Stimulated activated naive CD8-positive, alpha-beta T cell treated with anti-CD3 and anti-CD28 coated beads, Interleukin-15, Interleukin-2, amounts not matched to agents 100 ng/mL and 50 ng/mL, for 24 hours (primary cell): ENCODE measurements around the gene FCHO2.
"Not testable (repeated sequence)": the region's sequence is repeated elsewhere in the genome, so short reads cannot be mapped to it uniquely, and the experiment has no call there.

Experiments
- H3K27ac Mint-ChIP-seq: one replicate; pipeline ENCODE4 v1.8.0; 2021; ENCODE audit warnings: mild to moderate bottlenecking, mixed read lengths
- H3K27me3 Mint-ChIP-seq: one replicate; pipeline ENCODE4 v1.8.0; 2021; ENCODE audit warnings: mixed read lengths
- H3K36me3 Mint-ChIP-seq: one replicate; pipeline ENCODE4 v1.8.0; 2021; ENCODE audit warnings: low read depth, mixed read lengths
- H3K4me1 Mint-ChIP-seq: one replicate; pipeline ENCODE4 v1.8.0; 2021; ENCODE audit warnings: low read depth, mixed read lengths
- H3K4me3 Mint-ChIP-seq: one replicate; pipeline ENCODE4 v1.8.0; 2021; ENCODE audit warnings: mild to moderate bottlenecking, mixed read lengths
- H3K9me3 Mint-ChIP-seq: one replicate; pipeline ENCODE4 v1.8.0; 2021; ENCODE audit warnings: mixed read lengths

The FCHO2 gene

DNA sequence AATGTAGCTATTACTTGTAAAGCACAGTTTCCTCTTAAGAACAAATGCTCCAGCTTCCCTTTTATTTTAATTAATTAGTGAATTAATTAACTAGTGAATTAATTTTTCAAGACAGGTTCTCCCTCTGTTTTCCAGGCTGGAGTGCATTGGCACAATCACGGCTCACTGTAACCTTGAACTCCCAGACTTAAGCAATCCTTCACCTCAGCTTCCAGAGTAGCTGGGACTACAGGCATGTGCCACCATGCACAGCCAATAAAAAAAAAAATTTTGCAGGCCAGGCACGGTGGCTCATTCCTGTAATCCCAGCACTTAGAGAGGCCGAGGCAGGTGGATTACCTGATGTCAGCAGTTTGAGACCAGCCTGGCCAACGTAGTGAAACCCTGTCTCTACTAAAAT lies 44.1 kb downstream of the FCHO2 start:
- no peaks in the 10 kb centered on the region for H3K9me3 Mint-ChIP-seq
- no peak overlapping the region for H3K27ac Mint-ChIP-seq
- no peaks in the 10 kb centered on the region for H3K4me1 Mint-ChIP-seq
- no peaks in the 10 kb centered on the region for H3K36me3 Mint-ChIP-seq
- H3K4me3 Mint-ChIP-seq = no peak overlapping the region
- no peaks in the 10 kb centered on the region for H3K27me3 Mint-ChIP-seq

DNA sequence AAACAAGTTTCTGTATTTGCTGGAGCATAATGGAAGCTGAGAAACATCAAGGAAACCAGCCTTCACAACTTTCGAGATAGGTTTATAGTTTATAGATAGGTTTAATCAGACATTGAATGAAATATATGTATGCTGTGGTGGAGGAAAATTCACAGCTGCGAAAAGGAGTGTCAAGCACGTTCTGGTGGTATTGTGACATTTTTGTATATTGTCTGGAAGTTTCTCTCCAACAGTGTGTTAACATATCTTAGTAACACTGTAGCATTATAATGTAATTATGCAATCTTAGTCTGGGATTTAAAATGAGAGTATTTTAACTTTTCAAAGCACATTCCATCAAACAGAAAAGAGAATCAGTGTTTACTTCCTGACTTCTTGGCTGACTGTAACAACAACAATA lies 50.0 kb downstream of the FCHO2 start:
- H3K9me3 Mint-ChIP-seq = no peaks in the 10 kb centered on the region
- no peaks in the 10 kb centered on the region for H3K4me1 Mint-ChIP-seq

GRCh38 chr5:73007051-73007450 lies 51.2 kb downstream of the FCHO2 start:
- H3K4me1 Mint-ChIP-seq = no peaks in the 10 kb centered on the region
- no peak overlapping the region for H3K27ac Mint-ChIP-seq
- no peaks in the 10 kb centered on the region for H3K27me3 Mint-ChIP-seq
- no peaks in the 10 kb centered on the region for H3K36me3 Mint-ChIP-seq
- no peak overlapping the region for H3K4me3 Mint-ChIP-seq
- no peaks in the 10 kb centered on the region for H3K9me3 Mint-ChIP-seq

More for the DNA sequence above, 50.0 kb downstream of the FCHO2 start:
- H3K4me3 Mint-ChIP-seq = no peak overlapping the region
- H3K27me3 Mint-ChIP-seq = no peaks in the 10 kb centered on the region
- no peak overlapping the region for H3K27ac Mint-ChIP-seq
- H3K36me3 Mint-ChIP-seq = no peaks in the 10 kb centered on the region

GRCh38 chr5:73008831-73009230 lies 53.0 kb downstream of the FCHO2 start:
- H3K27ac Mint-ChIP-seq = no peak overlapping the region

GRCh38 chr5:73011612-73012011 lies 55.8 kb downstream of the FCHO2 start:
- H3K9me3 Mint-ChIP-seq, H3K4me1 Mint-ChIP-seq, H3K4me3 Mint-ChIP-seq, H3K27ac Mint-ChIP-seq, H3K36me3 Mint-ChIP-seq, H3K27me3 Mint-ChIP-seq: not testable (repeated sequence)

More at GRCh38 chr5:73008831-73009230, 53.0 kb downstream of the FCHO2 start:
- H3K4me3 Mint-ChIP-seq = no peak overlapping the region
- H3K4me1 Mint-ChIP-seq = no peaks in the 10 kb centered on the region
- no peaks in the 10 kb centered on the region for H3K9me3 Mint-ChIP-seq
- no peaks in the 10 kb centered on the region for H3K36me3 Mint-ChIP-seq
- H3K27me3 Mint-ChIP-seq = no peaks in the 10 kb centered on the region

- no peak overlapping the region for H3K4me3 Mint-ChIP-seq
Observed at GRCh38 chr5:73018892-73019291, 63.1 kb downstream of the FCHO2 start.

GRCh38 chr5:73019766-73020165 lies 63.9 kb downstream of the FCHO2 start:
- Mint-ChIP-seq H3K4me1 (no peaks in the 10 kb centered on the region), H3K36me3 (no peaks in the 10 kb centered on the region), H3K9me3 (no peaks in the 10 kb centered on the region), H3K27ac (no peak overlapping the region), H3K27me3 (no peaks in the 10 kb centered on the region), H3K4me3 (no peak overlapping the region)

More at GRCh38 chr5:73018892-73019291, 63.1 kb downstream of the FCHO2 start:
- H3K9me3 Mint-ChIP-seq = no peaks in the 10 kb centered on the region
- H3K36me3 Mint-ChIP-seq = no peaks in the 10 kb centered on the region
- H3K27ac Mint-ChIP-seq = no peak overlapping the region
- no peaks in the 10 kb centered on the region for H3K4me1 Mint-ChIP-seq
- H3K27me3 Mint-ChIP-seq = no peaks in the 10 kb centered on the region

DNA sequence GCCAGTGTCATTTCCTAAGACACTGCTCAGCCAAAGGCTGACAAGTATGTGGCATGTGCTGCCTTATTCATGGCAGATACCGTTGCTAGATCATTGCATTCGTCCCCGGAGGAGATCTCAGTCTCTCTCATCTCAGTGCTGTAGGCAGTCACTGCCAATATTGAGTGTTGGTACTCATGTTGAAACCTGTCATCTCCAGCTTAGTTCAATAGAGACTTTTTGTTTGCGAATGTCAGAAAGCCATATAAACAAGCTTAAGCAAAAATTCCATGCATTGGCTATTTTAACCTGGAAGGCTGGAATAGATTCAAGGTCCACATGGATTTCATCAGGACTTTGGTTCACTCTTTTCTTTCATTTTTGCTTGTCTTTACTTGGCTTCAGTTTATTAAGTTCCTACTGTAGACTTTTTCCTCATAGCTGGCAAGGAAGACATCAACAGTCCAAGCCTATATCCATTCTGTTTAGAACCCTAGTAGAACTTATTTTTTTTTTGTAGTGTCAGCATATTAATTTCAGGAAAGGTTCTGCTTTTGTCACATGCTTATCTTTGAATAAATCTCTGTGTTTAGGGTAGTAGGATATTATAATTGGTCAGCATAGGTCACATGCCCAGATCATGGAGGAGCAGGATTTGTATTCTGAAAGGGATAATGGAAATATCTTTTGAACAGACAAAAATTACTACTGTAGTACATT lies 66.8 kb downstream of the FCHO2 start:
- no peaks in the 10 kb centered on the region for H3K36me3 Mint-ChIP-seq
- H3K27ac Mint-ChIP-seq = no peak overlapping the region
- no peaks in the 10 kb centered on the region for H3K4me1 Mint-ChIP-seq
- H3K9me3 Mint-ChIP-seq = no peaks in the 10 kb centered on the region
- H3K27me3 Mint-ChIP-seq = no peaks in the 10 kb centered on the region
- H3K4me3 Mint-ChIP-seq = no peak overlapping the region

DNA sequence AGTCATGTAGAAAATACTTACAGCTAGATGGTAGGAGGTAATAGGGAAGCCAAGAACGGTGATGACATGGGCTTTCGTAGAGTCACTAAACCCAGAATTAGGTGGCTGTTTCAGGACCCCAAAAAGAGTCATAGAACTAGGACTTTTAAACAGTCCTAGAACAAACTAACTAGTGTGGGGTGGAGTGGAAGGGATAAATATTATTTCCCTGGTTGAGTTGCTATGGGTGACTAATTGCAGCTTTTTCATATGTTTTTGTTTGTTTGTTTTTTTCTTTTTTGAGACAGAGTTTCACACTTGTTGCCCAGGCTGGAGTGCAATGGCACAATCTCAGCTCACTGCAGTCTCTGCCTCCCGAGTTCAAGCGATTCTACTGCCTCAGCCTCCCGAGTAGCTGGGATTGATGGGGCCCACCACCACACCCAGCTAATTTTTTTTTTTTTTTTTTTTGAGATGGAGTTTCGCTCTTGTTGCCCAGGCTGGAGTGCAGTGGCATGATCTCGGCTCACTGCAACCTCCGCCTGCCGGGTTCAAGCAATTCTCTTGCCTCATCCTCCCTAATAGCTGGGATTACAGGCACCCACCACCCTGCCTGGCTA lies 69.2 kb downstream of the FCHO2 start:
- not testable (repeated sequence) for H3K9me3 Mint-ChIP-seq, H3K27ac Mint-ChIP-seq, H3K4me3 Mint-ChIP-seq, H3K27me3 Mint-ChIP-seq, H3K4me1 Mint-ChIP-seq, H3K36me3 Mint-ChIP-seq

GRCh38 chr5:73027361-73027760 lies 71.5 kb downstream of the FCHO2 start:
- H3K9me3 Mint-ChIP-seq = no peaks in the 10 kb centered on the region
- no peaks in the 10 kb centered on the region for H3K27me3 Mint-ChIP-seq
- H3K4me1 Mint-ChIP-seq = no peaks in the 10 kb centered on the region
- no peak overlapping the region for H3K27ac Mint-ChIP-seq
- no peak overlapping the region for H3K4me3 Mint-ChIP-seq
- no peaks in the 10 kb centered on the region for H3K36me3 Mint-ChIP-seq

- H3K27ac Mint-ChIP-seq = no peak overlapping the region
- H3K27me3 Mint-ChIP-seq = no peaks in the 10 kb centered on the region
- H3K36me3 Mint-ChIP-seq = no peaks in the 10 kb centered on the region
- no peaks in the 10 kb centered on the region for H3K4me1 Mint-ChIP-seq
- H3K9me3 Mint-ChIP-seq = no peaks in the 10 kb centered on the region
- no peak overlapping the region for H3K4me3 Mint-ChIP-seq
Observed at GRCh38 chr5:73027816-73028215, 72.0 kb downstream of the FCHO2 start.

- H3K4me3 Mint-ChIP-seq = no peak overlapping the region
- H3K27me3 Mint-ChIP-seq = no peaks in the 10 kb centered on the region
- no peak overlapping the region for H3K27ac Mint-ChIP-seq
- no peaks in the 10 kb centered on the region for H3K4me1 Mint-ChIP-seq
- no peaks in the 10 kb centered on the region for H3K9me3 Mint-ChIP-seq
- H3K36me3 Mint-ChIP-seq = no peaks in the 10 kb centered on the region
Observed at GRCh38 chr5:73028991-73029595, 73.3 kb downstream of the FCHO2 start.

DNA sequence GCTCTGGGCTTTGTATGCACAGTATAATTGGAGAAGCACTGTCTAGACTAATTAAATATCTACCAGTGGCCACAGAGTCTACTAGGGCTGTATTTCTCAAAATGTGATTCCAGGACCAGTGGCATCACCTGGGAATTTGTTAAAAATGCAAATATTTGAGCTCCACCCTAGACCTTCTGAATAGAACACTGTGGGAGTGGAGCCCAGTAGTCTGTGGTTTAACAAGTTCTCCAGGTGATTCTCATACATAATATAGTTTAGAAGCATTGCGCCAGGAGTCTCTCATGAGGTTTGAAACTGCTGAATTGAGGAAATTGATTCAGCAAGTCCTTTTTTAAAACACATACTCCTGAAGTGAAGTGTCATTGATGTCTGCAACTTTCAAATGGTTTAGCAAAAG lies 74.7 kb downstream of the FCHO2 start:
- Mint-ChIP-seq H3K4me1 (no peaks in the 10 kb centered on the region), H3K27me3 (no peaks in the 10 kb centered on the region), H3K4me3 (no peak overlapping the region), H3K36me3 (no peaks in the 10 kb centered on the region), H3K27ac (no peak overlapping the region), H3K9me3 (no peaks in the 10 kb centered on the region)

DNA sequence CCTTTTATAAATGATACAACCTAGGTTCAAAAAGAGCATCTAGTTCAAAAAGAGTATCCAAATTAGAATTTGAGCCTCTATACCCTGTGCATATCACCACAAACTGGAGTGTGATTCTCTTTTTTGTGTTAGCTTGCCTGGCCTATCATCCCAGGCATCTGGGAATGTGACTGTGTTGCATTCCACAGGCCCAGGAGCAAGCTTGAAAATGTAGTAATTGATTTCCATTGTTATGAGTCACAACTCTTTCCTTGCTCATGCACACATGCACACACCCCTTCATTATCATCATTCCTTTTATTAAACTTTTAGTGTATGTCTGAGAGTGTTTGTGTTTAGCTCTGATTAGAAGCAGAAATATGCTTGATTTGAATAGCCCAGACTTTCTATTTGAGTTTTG lies 75.2 kb downstream of the FCHO2 start:
- no peak overlapping the region for H3K27ac Mint-ChIP-seq
- H3K27me3 Mint-ChIP-seq = no peaks in the 10 kb centered on the region
- no peaks in the 10 kb centered on the region for H3K4me1 Mint-ChIP-seq
- no peaks in the 10 kb centered on the region for H3K9me3 Mint-ChIP-seq
- no peak overlapping the region for H3K4me3 Mint-ChIP-seq
- H3K36me3 Mint-ChIP-seq = no peaks in the 10 kb centered on the region

GRCh38 chr5:73031839-73032238 lies 76.0 kb downstream of the FCHO2 start:
- Mint-ChIP-seq H3K27me3 (no peaks in the 10 kb centered on the region), H3K4me3 (no peak overlapping the region), H3K36me3 (no peaks in the 10 kb centered on the region), H3K4me1 (no peaks in the 10 kb centered on the region), H3K9me3 (no peaks in the 10 kb centered on the region), H3K27ac (no peak overlapping the region)

- H3K4me1 Mint-ChIP-seq = no peaks in the 10 kb centered on the region
- no peak overlapping the region for H3K4me3 Mint-ChIP-seq
- H3K27ac Mint-ChIP-seq = no peak overlapping the region
- no peaks in the 10 kb centered on the region for H3K27me3 Mint-ChIP-seq
- H3K9me3 Mint-ChIP-seq = no peaks in the 10 kb centered on the region
- no peaks in the 10 kb centered on the region for H3K36me3 Mint-ChIP-seq
Observed at GRCh38 chr5:73032635-73033034, 76.8 kb downstream of the FCHO2 start.
